WTC11 (cell line): Measurements from ENCODE around the gene DTNBP1. TPM values are rescaled to one million over a fixed set of nuclear protein-coding genes. Genes with fewer than 3 reads are reported as not detected.

Experiments
- ATAC-seq: fragments of 200-7000 bp; cut with Tn5 transposase; 2 replicates; pipeline ENCODE4 v1.10.0; 2021; ENCODE audit warnings: mild to moderate bottlenecking, moderate library complexity
- CTCF ChIA-PET: fragments of 300-600 bp; sonication (Branson Sonifier 250); formaldehyde crosslinking; loops from one replicate; lab custom pipeline; 2021; ENCODE audit warnings: antibody characterized with exemption; lab: Charles Lee
- POLR2A ChIA-PET: fragments of 350-600 bp; sonication (Branson Sonifier 250); formaldehyde crosslinking; loops from one replicate; lab custom pipeline; 2021; ENCODE audit warnings: antibody characterized with exemption; lab: Charles Lee
- DNase-seq: peaks from one replicate; pipeline ENCODE4 v3.0.0; 2021; ENCODE audit warnings: low spot score
- H3K27ac Mint-ChIP-seq: 2 replicates; pipeline ENCODE4 v1.8.0; 2021; ENCODE audit warnings: mixed read lengths
- H3K27me3 Mint-ChIP-seq: 2 replicates; pipeline ENCODE4 v1.8.0; 2021; ENCODE audit warnings: low read depth, mild to moderate bottlenecking, moderate library complexity, mixed read lengths
- H3K36me3 Mint-ChIP-seq: 2 replicates; pipeline ENCODE4 v1.8.0; 2021; ENCODE audit warnings: mixed read lengths
- H3K4me1 Mint-ChIP-seq: 2 replicates; pipeline ENCODE4 v1.8.0; 2022; ENCODE audit warnings: mixed read lengths
- H3K4me3 Mint-ChIP-seq: 2 replicates; pipeline ENCODE4 v1.8.0; 2021; ENCODE audit warnings: mild to moderate bottlenecking, moderate library complexity, mixed read lengths
- H3K9me3 Mint-ChIP-seq: 2 replicates; pipeline ENCODE4 v1.8.0; 2021; ENCODE audit warnings: mixed read lengths
- CBFB ChIP-seq: sonication (generic); formaldehyde crosslinking; IDR thresholded peaks from 2 replicates; pipeline ENCODE4 v1.8.1; 2022; ENCODE audit warnings: mild to moderate bottlenecking, low read depth, missing genetic modification reagents
- E2F4 ChIP-seq: sonication (generic); formaldehyde crosslinking; IDR thresholded peaks from 2 replicates; pipeline ENCODE4 v1.8.1; 2022; ENCODE audit warnings: low read depth, mild to moderate bottlenecking, moderate library complexity, missing genetic modification reagents, borderline replicate concordance
- ERG ChIP-seq: fragments of 250-450 bp; sonication (Bioruptor Pico); IDR thresholded peaks from 2 replicates; pipeline ENCODE4 v1.8.0; 2021; ENCODE audit warnings: mild to moderate bottlenecking
- ESRRA ChIP-seq: sonication (generic); formaldehyde crosslinking; IDR thresholded peaks from 2 replicates; pipeline ENCODE4 v1.8.1; 2022; ENCODE audit warnings: mild to moderate bottlenecking, missing genetic modification reagents, borderline replicate concordance
- FOXJ3 ChIP-seq: sonication (generic); formaldehyde crosslinking; IDR thresholded peaks from 2 replicates; pipeline ENCODE4 v1.9.0; 2021; ENCODE audit warnings: missing genetic modification reagents, mild to moderate bottlenecking, borderline replicate concordance
- KAT7 ChIP-seq: sonication (generic); formaldehyde crosslinking; IDR thresholded peaks from 2 replicates; pipeline ENCODE4 v1.8.1; 2023; ENCODE audit warnings: missing genetic modification reagents, mild to moderate bottlenecking, borderline replicate concordance
- MLX ChIP-seq: sonication (generic); formaldehyde crosslinking; IDR thresholded peaks from 2 replicates; pipeline ENCODE4 v1.8.1; 2023; ENCODE audit warnings: mild to moderate bottlenecking, missing genetic modification reagents, moderate library complexity
- OVOL2 ChIP-seq: fragments of 250-450 bp; sonication (Bioruptor Pico); IDR thresholded peaks from 2 replicates; pipeline ENCODE4 v1.9.0; 2021; ENCODE audit warnings: mild to moderate bottlenecking, borderline replicate concordance
- RORB ChIP-seq: fragments of 250-450 bp; sonication (Bioruptor Pico); IDR thresholded peaks from 2 replicates; pipeline ENCODE4 v1.9.0; 2021; ENCODE audit warnings: mild to moderate bottlenecking
- SMAD4 ChIP-seq: sonication (generic); formaldehyde crosslinking; IDR thresholded peaks from 2 replicates; pipeline ENCODE4 v1.8.0; 2022; ENCODE audit warnings: mild to moderate bottlenecking, missing genetic modification reagents
- SP1 ChIP-seq: sonication (generic); formaldehyde crosslinking; conservative IDR thresholded peaks from 2 replicates; pipeline ENCODE4 v1.8.1; 2022; ENCODE audit warnings: missing genetic modification reagents
- TEAD4 ChIP-seq: sonication (generic); formaldehyde crosslinking; IDR thresholded peaks from 2 replicates; pipeline ENCODE4 v1.8.0; 2022; ENCODE audit warnings: mild to moderate bottlenecking, missing genetic modification reagents
- ZNF138 ChIP-seq: sonication (generic); formaldehyde crosslinking; conservative IDR thresholded peaks from 2 replicates; pipeline ENCODE4 v1.8.1; 2022; ENCODE audit warnings: mild to moderate bottlenecking, moderate library complexity, missing genetic modification reagents
- ZNF263 ChIP-seq: sonication (generic); formaldehyde crosslinking; IDR thresholded peaks from 2 replicates; pipeline ENCODE4 v1.8.1; 2022; ENCODE audit warnings: low read depth, mild to moderate bottlenecking, moderate library complexity, missing genetic modification reagents
- ZNF281 ChIP-seq: sonication (generic); formaldehyde crosslinking; IDR thresholded peaks from 2 replicates; pipeline ENCODE4 v1.8.0; 2023; ENCODE audit warnings: mild to moderate bottlenecking, missing genetic modification reagents
- ZNF423 ChIP-seq: fragments of 250-450 bp; sonication (Bioruptor Pico); IDR thresholded peaks from 2 replicates; pipeline ENCODE4 v2.1.2; 2022; ENCODE audit warnings: mild to moderate bottlenecking, moderate library complexity
- ZNF671 ChIP-seq: fragments of 250-450 bp; sonication (Bioruptor Pico); IDR thresholded peaks from 2 replicates; pipeline ENCODE4 v1.8.0; 2021; ENCODE audit warnings: mild to moderate bottlenecking
- ZSCAN18 ChIP-seq: fragments of 250-450 bp; sonication (Bioruptor Pico); IDR thresholded peaks from 2 replicates; pipeline ENCODE4 v2.1.2; 2022; ENCODE audit warnings: mild to moderate bottlenecking, moderate library complexity
- total RNA-seq: library from RNA; stranded (reverse); gene quantifications from 3 replicates; pipeline ENCODE4 v1.2.3, GENCODE V29; 2021
- TF ChIP-seq, protein P1 (sequence below): sonication (generic); formaldehyde crosslinking; IDR thresholded peaks from 2 replicates; pipeline ENCODE4 v1.8.0; 2022; ENCODE audit warnings: mild to moderate bottlenecking, missing genetic modification reagents
- TF ChIP-seq, protein P2 (sequence below): sonication (generic); formaldehyde crosslinking; IDR thresholded peaks from 2 replicates; pipeline ENCODE4 v1.8.0; 2022; ENCODE audit warnings: mild to moderate bottlenecking, missing genetic modification reagents

DTNBP1 gene
- total RNA-seq, 1 experiment from 2014 or later = 15.1 TPM

DNA sequence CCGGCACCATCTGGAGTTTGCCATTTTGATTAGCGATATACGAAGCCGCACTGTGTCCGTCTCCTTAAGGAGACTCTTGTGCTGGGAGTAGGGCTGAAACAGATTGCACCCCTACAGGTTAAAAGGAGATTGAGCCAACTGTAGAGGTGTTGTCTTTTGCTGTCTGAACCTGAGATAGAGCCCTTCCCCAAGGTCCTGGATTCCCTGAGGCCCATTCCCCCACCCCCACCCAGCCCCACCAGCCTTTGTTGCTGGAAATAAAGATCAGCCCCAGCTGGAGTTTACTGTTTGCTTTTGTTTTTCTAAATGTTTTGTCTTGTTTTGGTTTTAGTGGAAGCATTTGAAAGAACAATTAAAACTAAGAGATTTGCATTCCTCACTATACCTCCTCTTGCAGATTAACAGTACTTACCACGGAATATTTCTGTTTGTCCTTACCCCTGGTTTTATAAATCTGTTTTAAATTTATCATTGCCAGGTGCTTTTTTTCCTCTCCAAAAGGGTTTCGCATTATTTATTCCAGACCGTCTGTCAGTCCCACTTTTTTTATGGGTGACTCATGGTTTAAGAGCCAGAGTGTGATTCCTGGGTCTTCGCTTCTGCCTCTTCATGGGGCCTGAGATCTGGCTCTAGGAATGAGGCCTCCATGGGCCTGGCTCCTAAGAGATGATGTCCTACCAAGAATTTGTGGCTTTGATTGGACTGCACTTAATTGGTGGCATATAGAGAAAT is 169.2 kb downstream of the DTNBP1 start:
- TF ChIP-seq ZNF263 (CRISPR knock-in tag) (no peak), SP1 (CRISPR knock-in tag) (no peak), ZNF423 (CRISPR knock-in tag) (no peak), ERG (CRISPR knock-in tag) (no peak), MLX (CRISPR knock-in tag) (no peak), FOXJ3 (CRISPR knock-in tag) (no peak), ZNF671 (CRISPR knock-in tag) (no peak), KAT7 (CRISPR knock-in tag) (no peak), ESRRA (CRISPR knock-in tag) (no peak), ZNF281 (CRISPR knock-in tag) (no peak), SMAD4 (CRISPR knock-in tag) (no peak), ZNF138 (CRISPR knock-in tag) (no peak), OVOL2 (CRISPR knock-in tag) (no peak), ZSCAN18 (CRISPR knock-in tag) (no peak), RORB (CRISPR knock-in tag) (no peak), E2F4 (CRISPR knock-in tag) (no peak), CBFB (CRISPR knock-in tag) (no peak), TEAD4 (CRISPR knock-in tag) (no peak)
- TF ChIP-seq, protein P1, sequence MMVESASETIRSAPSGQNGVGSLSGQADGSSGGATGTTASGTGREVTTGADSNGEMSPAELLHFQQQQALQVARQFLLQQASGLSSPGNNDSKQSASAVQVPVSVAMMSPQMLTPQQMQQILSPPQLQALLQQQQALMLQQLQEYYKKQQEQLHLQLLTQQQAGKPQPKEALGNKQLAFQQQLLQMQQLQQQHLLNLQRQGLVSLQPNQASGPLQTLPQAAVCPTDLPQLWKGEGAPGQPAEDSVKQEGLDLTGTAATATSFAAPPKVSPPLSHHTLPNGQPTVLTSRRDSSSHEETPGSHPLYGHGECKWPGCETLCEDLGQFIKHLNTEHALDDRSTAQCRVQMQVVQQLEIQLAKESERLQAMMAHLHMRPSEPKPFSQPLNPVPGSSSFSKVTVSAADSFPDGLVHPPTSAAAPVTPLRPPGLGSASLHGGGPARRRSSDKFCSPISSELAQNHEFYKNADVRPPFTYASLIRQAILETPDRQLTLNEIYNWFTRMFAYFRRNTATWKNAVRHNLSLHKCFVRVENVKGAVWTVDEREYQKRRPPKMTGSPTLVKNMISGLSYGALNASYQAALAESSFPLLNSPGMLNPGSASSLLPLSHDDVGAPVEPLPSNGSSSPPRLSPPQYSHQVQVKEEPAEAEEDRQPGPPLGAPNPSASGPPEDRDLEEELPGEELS (CRISPR knock-in tag) = no peak
- TF ChIP-seq, protein P2, sequence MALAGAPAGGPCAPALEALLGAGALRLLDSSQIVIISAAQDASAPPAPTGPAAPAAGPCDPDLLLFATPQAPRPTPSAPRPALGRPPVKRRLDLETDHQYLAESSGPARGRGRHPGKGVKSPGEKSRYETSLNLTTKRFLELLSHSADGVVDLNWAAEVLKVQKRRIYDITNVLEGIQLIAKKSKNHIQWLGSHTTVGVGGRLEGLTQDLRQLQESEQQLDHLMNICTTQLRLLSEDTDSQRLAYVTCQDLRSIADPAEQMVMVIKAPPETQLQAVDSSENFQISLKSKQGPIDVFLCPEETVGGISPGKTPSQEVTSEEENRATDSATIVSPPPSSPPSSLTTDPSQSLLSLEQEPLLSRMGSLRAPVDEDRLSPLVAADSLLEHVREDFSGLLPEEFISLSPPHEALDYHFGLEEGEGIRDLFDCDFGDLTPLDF (CRISPR knock-in tag) = no peak
- TF ChIP-seq, all 79 proteins: peak for 0
- peak; percentile 71 for ATAC-seq
- peaks cover 67% of the 10 kb centered on the region for H3K4me1 Mint-ChIP-seq
- ChIA-PET POLR2A (no interaction called here), CTCF (no interaction called here)
- no peaks in the 10 kb centered on the region for H3K9me3 Mint-ChIP-seq
- peaks cover 52% of the 10 kb centered on the region for H3K36me3 Mint-ChIP-seq
- no peaks in the 10 kb centered on the region; the same call in 1 of the 2 replicates for H3K27me3 Mint-ChIP-seq
- H3K4me3 Mint-ChIP-seq = no peak overlapping the region; the same call in 1 of the 2 replicates
- DNase-seq = no peak
- H3K27ac Mint-ChIP-seq = 0 out of 2 replicates have a peak overlapping the region, but pooled peaks have one; percentile 78
